GM12801 (cell line): ENCODE data around the gene ADAT3.

Experiments used
- CTCF ChIP-seq: IDR thresholded peaks from one replicate; pipeline ENCODE4 v1.5.1; 2011; ENCODE audit warnings: control low read depth; ENCODE audit not compliant: insufficient read length; ENCODE audit errors: extremely low read depth

Gene ADAT3

GRCh38 chr19:1906985-1907562, 1.9 kb downstream of the ADAT3 start:
- no peak for TF ChIP-seq CTCF

GRCh38 chr19:1907563-1908363, 2.6 kb downstream of the ADAT3 start:
- no peak for TF ChIP-seq CTCF

GRCh38 chr19:1908364-1908678, 3.1 kb downstream of the ADAT3 start:
- TF ChIP-seq CTCF: no peak

GRCh38 chr19:1909761-1910080, 4.5 kb downstream of the ADAT3 start:
- no peak for TF ChIP-seq CTCF

- TF ChIP-seq CTCF: no peak
These were observed 5.0 kb downstream of the ADAT3 start for GRCh38 chr19:1910177-1910576.

- no peak for TF ChIP-seq CTCF
These were observed 5.9 kb downstream of the ADAT3 start for GRCh38 chr19:1911098-1911497.

GRCh38 chr19:1911995-1912394, 6.8 kb downstream of the ADAT3 start:
- no peak for TF ChIP-seq CTCF
